Hepatocyte (in vitro differentiated cells): ENCODE results near the gene ITPA.

Experiments used
- CTCF ChIP-seq: fragments of 200-600 bp; sonication (generic); IDR thresholded peaks from 2 replicates; pipeline ENCODE4 v1.5.1; 2016; ENCODE audit warnings: antibody characterized with exemption, mild to moderate bottlenecking; ENCODE audit not compliant: poor library complexity
- EZH2 ChIP-seq: fragments of 200-600 bp; sonication (generic); IDR thresholded peaks from 2 replicates; pipeline ENCODE4 v1.6.1; 2016; ENCODE audit warnings: antibody characterized with exemption, mild to moderate bottlenecking, borderline replicate concordance

DNA sequence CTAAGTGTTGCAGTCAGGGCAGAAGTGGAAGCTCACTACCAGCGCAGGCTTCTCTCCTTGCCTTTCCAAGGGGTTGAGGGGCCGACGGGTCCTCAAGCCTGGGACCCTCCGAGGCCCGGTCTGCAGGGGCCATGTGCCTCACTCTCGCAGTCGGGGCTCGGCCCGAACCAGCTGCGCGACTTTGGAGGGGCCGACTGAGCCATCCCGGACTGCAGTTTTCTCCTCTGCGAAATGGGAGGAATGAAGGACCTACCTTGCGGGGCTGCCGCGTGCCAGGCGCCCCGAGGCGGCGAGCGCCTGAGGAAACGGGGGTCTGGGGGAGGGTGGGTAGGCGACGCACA, 41.6 kb upstream of the ITPA start:
- TF ChIP-seq CTCF (no peak), EZH2 (no peak)
